H1 (cell line): ENCODE measurements around the gene GCSAML. TPM values are rescaled to one million over a fixed set of nuclear protein-coding genes. Genes with fewer than 3 reads are reported as not detected.
A peak's percentile ranks its signal among the peaks of the same experiment; 100 is the strongest.

ENCODE experiments used
- CTCF ChIA-PET: fragments of 300-600 bp; sonication (Branson Sonifier 250); formaldehyde crosslinking; loops from one replicate; lab custom pipeline; 2021; ENCODE audit not compliant: partially characterized antibody; lab: Charles Lee
- POLR2A ChIA-PET: fragments of 300-600 bp; sonication (Branson Sonifier 250); formaldehyde crosslinking; loops from one replicate; lab custom pipeline; 2021; ENCODE audit warnings: inconsistent platforms; ENCODE audit not compliant: partially characterized antibody; lab: Charles Lee
- DNase-seq, 2 experiments: peaks; one replicate each; pipeline versions ENCODE4 v3.0.0 to v3.0.0-alpha.2; 2010 to 2022; ENCODE audit warnings: low spot score in 2 of 2, low read depth in 1 of 2, mixed read lengths in 1 of 2
- FAIRE-seq: peaks from 2 replicates; lab custom pipeline; 2011; peaks lifted over from hg19 to GRCh38; lab: Jason Lieb, UNC
- H2AFZ ChIP-seq: 2 replicates; pipeline ENCODE4 v1.8.1; 2012; ENCODE audit warnings: low read length, inconsistent platforms
- H2AK5ac ChIP-seq: 2 replicates; pipeline ENCODE4 v1.6.1; 2013; ENCODE audit warnings: low read depth, low read length
- H2BK120ac ChIP-seq: replicated peaks from 2 replicates; pipeline ENCODE3; 2013; ENCODE audit warnings: low read depth, low read length, inconsistent platforms
- H2BK12ac ChIP-seq: 2 replicates; pipeline ENCODE4 v1.6.1; 2013; ENCODE audit warnings: low read depth, low read length
- H2BK15ac ChIP-seq: 2 replicates; pipeline ENCODE4 v1.6.1; 2013; ENCODE audit warnings: low read length
- H2BK20ac ChIP-seq: 2 replicates; pipeline ENCODE4 v1.6.1; 2013; ENCODE audit warnings: low read length
- H2BK5ac ChIP-seq: 2 replicates; pipeline ENCODE4 v1.6.1; 2013; ENCODE audit warnings: low read depth, low read length
- H3K14ac ChIP-seq: 2 replicates; pipeline ENCODE4 v1.6.1; 2013; ENCODE audit warnings: inconsistent platforms; ENCODE audit not compliant: insufficient read length
- H3K18ac ChIP-seq: 2 replicates; pipeline ENCODE4 v1.6.1; 2013; ENCODE audit warnings: low read length; ENCODE audit errors: extremely low read depth
- H3K23ac ChIP-seq: 2 replicates; pipeline ENCODE4 v1.6.1; 2013; ENCODE audit warnings: inconsistent platforms; ENCODE audit not compliant: insufficient read length
- H3K23me2 ChIP-seq: 2 replicates; pipeline ENCODE4 v1.6.1; 2013; ENCODE audit warnings: low read depth, low read length
- H3K27ac ChIP-seq: 2 replicates; pipeline ENCODE4 v1.6.1; 2011; ENCODE audit warnings: low read depth, low read length, inconsistent platforms
- H3K27me3 ChIP-seq, 4 experiments: replicated peaks in 1 of 4; 1 replicate in 1 of 4; 2 replicates in 3 of 4; pipeline versions ENCODE4 v1.6.1 to v1.8.1; 2011 to 2013; ENCODE audit warnings: low read length in 3 of 4, mild to moderate bottlenecking in 3 of 4, inconsistent platforms in 2 of 4, mixed read lengths in 2 of 4, moderate library complexity in 1 of 4; ENCODE audit not compliant: control insufficient read depth in 3 of 4, insufficient read depth in 3 of 4; ENCODE audit errors: extremely low read depth in 1 of 4
- H3K36me3 ChIP-seq, 4 experiments: 2 replicates each; pipeline versions ENCODE4 v1.6.1 to v1.8.1; 2011 to 2013; ENCODE audit warnings: mild to moderate bottlenecking in 4 of 4, low read length in 3 of 4, moderate library complexity in 2 of 4, control low read depth in 1 of 4, inconsistent platforms in 1 of 4; ENCODE audit not compliant: insufficient read depth in 4 of 4, control insufficient read depth in 2 of 4
- H3K4ac ChIP-seq: replicated peaks from 2 replicates; pipeline ENCODE3; 2013; ENCODE audit warnings: low read length, low read depth, mixed read lengths, inconsistent platforms; ENCODE audit not compliant: insufficient read length
- H3K4me1 ChIP-seq, 4 experiments: replicated peaks in 1 of 4; 1 replicate in 1 of 4; 2 replicates in 3 of 4; pipeline versions ENCODE4 v1.6.1 to v1.8.1; 2011 to 2013; ENCODE audit warnings: low read length in 3 of 4, inconsistent platforms in 2 of 4, mixed read lengths in 1 of 4; ENCODE audit not compliant: insufficient read depth in 4 of 4, control insufficient read depth in 3 of 4
- H3K4me2 ChIP-seq, 2 experiments: 2 replicates each; pipeline versions ENCODE4 v1.6.1 to v1.8.1; 2011 to 2013; ENCODE audit warnings: low read depth in 2 of 2, low read length in 2 of 2, control low read depth in 1 of 2, inconsistent platforms in 1 of 2, mild to moderate bottlenecking in 1 of 2; ENCODE audit not compliant: insufficient read depth in 1 of 2
- H3K4me3 ChIP-seq, 4 experiments: fragments of 200-600, 300-600 bp in 1 of 4; sonication (generic), shearing (Covaris generic), sonication (Bioruptor Twin) in 1 of 4; 2 replicates each; pipeline versions ENCODE4 v1.5.1 to v1.8.1; 2011 to 2016; ENCODE audit warnings: low read length in 4 of 4, low read depth in 3 of 4, control low read depth in 2 of 4, inconsistent platforms in 2 of 4, mild to moderate bottlenecking in 2 of 4, mixed read lengths in 1 of 4, moderate library complexity in 1 of 4; ENCODE audit not compliant: insufficient read depth in 2 of 4; ENCODE audit errors: extremely low read depth in 1 of 4
- H3K56ac ChIP-seq: replicated peaks from 2 replicates; pipeline ENCODE3; 2013; ENCODE audit warnings: low read depth, mild to moderate bottlenecking, mixed read lengths, low read length, inconsistent platforms; ENCODE audit not compliant: insufficient read length
- H3K79me1 ChIP-seq: 2 replicates; pipeline ENCODE4 v1.6.1; 2013; ENCODE audit warnings: low read depth, low read length, control low read depth
- H3K79me2 ChIP-seq, 2 experiments: 2 replicates each; pipeline versions ENCODE4 v1.6.1 to v1.8.1; 2012 to 2013; ENCODE audit warnings: low read length in 2 of 2, mild to moderate bottlenecking in 2 of 2, inconsistent platforms in 1 of 2; ENCODE audit not compliant: insufficient read depth in 2 of 2, control insufficient read depth in 1 of 2
- H3K9ac ChIP-seq, 4 experiments: replicated peaks in 1 of 4; 1 replicate in 1 of 4; 2 replicates in 3 of 4; pipeline versions ENCODE4 v1.6.1 to v1.8.1; 2011 to 2013; ENCODE audit warnings: low read depth in 3 of 4, low read length in 3 of 4, control low read depth in 2 of 4, mild to moderate bottlenecking in 2 of 4, moderate library complexity in 2 of 4, inconsistent platforms in 1 of 4; ENCODE audit errors: extremely low read depth in 1 of 4
- H3K9me3 ChIP-seq, 2 experiments: 2 replicates each; pipeline versions ENCODE4 v1.6.1 to v1.8.1; 2012 to 2013; ENCODE audit warnings: mild to moderate bottlenecking in 2 of 2, moderate library complexity in 2 of 2, control low read depth in 1 of 2, inconsistent platforms in 1 of 2, low read depth in 1 of 2, low read length in 1 of 2, mixed read lengths in 1 of 2; ENCODE audit not compliant: insufficient read depth in 2 of 2
- H4K20me1 ChIP-seq, 2 experiments: replicated peaks in 1 of 2; 2 replicates each; pipeline versions ENCODE3 to v1.8.1; 2011 to 2013; ENCODE audit warnings: inconsistent platforms in 2 of 2, low read length in 2 of 2, mild to moderate bottlenecking in 1 of 2; ENCODE audit not compliant: insufficient read depth in 2 of 2, control insufficient read depth in 1 of 2
- H4K5ac ChIP-seq: 2 replicates; pipeline ENCODE4 v1.6.1; 2013; ENCODE audit warnings: low read length, low read depth, mixed read lengths, inconsistent platforms; ENCODE audit not compliant: insufficient read length
- H4K8ac ChIP-seq: 2 replicates; pipeline ENCODE4 v1.8.0; 2013; ENCODE audit warnings: mild to moderate bottlenecking, moderate library complexity, low read length, inconsistent platforms; ENCODE audit not compliant: insufficient read depth; ENCODE audit errors: extremely low read depth
- H4K91ac ChIP-seq: replicated peaks from 2 replicates; pipeline ENCODE3; 2013; ENCODE audit warnings: low read length, mixed read lengths, inconsistent platforms; ENCODE audit not compliant: insufficient read length
- ATF3 ChIP-seq: IDR thresholded peaks from 2 replicates; pipeline ENCODE4 v1.6.1; 2011; ENCODE audit warnings: low read depth, mild to moderate bottlenecking, low read length; ENCODE audit not compliant: insufficient read depth
- BACH1 ChIP-seq: IDR thresholded peaks from 2 replicates; pipeline ENCODE4 v1.6.1; 2012; ENCODE audit warnings: low read length, improper control_type of control experiment
- BCL11A ChIP-seq, 2 experiments: IDR thresholded peaks; one replicate each; pipeline ENCODE4 v1.6.1; 2011; ENCODE audit warnings: low read depth in 2 of 2, low read length in 2 of 2, mild to moderate bottlenecking in 2 of 2
- CBX5 ChIP-seq: fragments of 300-800, 300-1000 bp; sonication (generic); IDR thresholded peaks from 2 replicates; pipeline ENCODE4 v1.7.1; 2016; ENCODE audit warnings: antibody characterized with exemption, low read length, low read depth
- CHD1 ChIP-seq: IDR thresholded peaks from 2 replicates; pipeline ENCODE4 v1.6.1; 2012; ENCODE audit warnings: low read depth, low read length, improper control_type of control experiment
- EGR1 ChIP-seq: IDR thresholded peaks from 2 replicates; pipeline ENCODE4 v1.6.1; 2011; ENCODE audit warnings: low read depth, low read length, borderline replicate concordance
- FOSL1 ChIP-seq: IDR thresholded peaks from 2 replicates; pipeline ENCODE4 v1.6.1; 2011; ENCODE audit warnings: mild to moderate bottlenecking, low read depth, low read length, moderate library complexity; ENCODE audit not compliant: insufficient read depth
- GTF2F1 ChIP-seq: IDR thresholded peaks from 2 replicates; pipeline ENCODE4 v1.6.1; 2012; ENCODE audit warnings: low read depth, low read length, improper control_type of control experiment, borderline replicate concordance
- HDAC2 ChIP-seq, 2 experiments: fragments of 300-600 bp in 1 of 2; sonication (generic) in 1 of 2; IDR thresholded peaks; 2 replicates each; pipeline ENCODE4 v1.6.1; 2011 to 2012; ENCODE audit warnings: low read depth in 2 of 2, low read length in 2 of 2, mild to moderate bottlenecking in 2 of 2, moderate library complexity in 2 of 2, borderline replicate concordance in 1 of 2, inconsistent platforms in 1 of 2
- JUN ChIP-seq: IDR thresholded peaks from 2 replicates; pipeline ENCODE4 v1.6.1; 2011; ENCODE audit warnings: low read depth, mild to moderate bottlenecking, improper control_type of control experiment, low read length
- RXRA ChIP-seq: IDR thresholded peaks from 2 replicates; pipeline ENCODE4 v1.6.1; 2011; ENCODE audit warnings: low read depth, mild to moderate bottlenecking, low read length, moderate library complexity; ENCODE audit not compliant: insufficient read depth
- SP1 ChIP-seq: IDR thresholded peaks from 2 replicates; pipeline ENCODE4 v1.6.1; 2011; ENCODE audit warnings: low read depth, low read length
- WGBS, 2 experiments: shearing (Covaris generic) in 1 of 2; methylation state at CpG; one replicate each; pipeline versions ENCODE4 v1.1.6 to v1.1.7; 2013 to 2015; ENCODE audit warnings: low lambda C conversion rate in 2 of 2, mixed read lengths in 2 of 2, inconsistent platforms in 1 of 2, low coverage in 1 of 2, missing lambda C conversion rate in 1 of 2; ENCODE audit not compliant: insufficient replicate concordance in 2 of 2, insufficient coverage in 1 of 2, insufficient read length in 1 of 2; ENCODE audit errors: extremely low coverage in 1 of 2, missing lambda C conversion rate in 1 of 2; 5-methylcytosine and 5-hydroxymethylcytosine counted together
- polyA plus RNA-seq, 7 experiments: library from polyadenylated mRNA; depleted of rRNA in 3 of 7; stranded (reverse) in 5 of 7; unstranded in 2 of 7; fragments of >200 nt in 5 of 7; fragments of 200-250 nt in 2 of 7; gene quantifications; 1 replicate in 5 of 7; 2 replicates in 1 of 7; 4 replicates in 1 of 7; pipeline versions ENCODE4 v1.2.1 to v1.2.3, GENCODE V29; 2011 to 2013; ENCODE audit warnings: missing spikeins in 2 of 7, mixed read lengths in 2 of 7
- total RNA-seq: library from RNA; stranded (reverse); fragmentation: NEBNext Ultra II Directional; extraction: Animal tissue kit (Norgen Biotek cat#: 25700); gene quantifications from 2 replicates; pipeline ENCODE4 v1.2.1, GENCODE V29; 2021

GCSAML gene
- total and polyA plus RNA-seq, 2 of the 8 experiments (the other 6 are each of a cell fraction or from before 2014, with no cell fraction given), result not detected

- Histone ChIP-seq H3K9me3 (peaks cover 33 to 37% of the 10 kb centered on the region in 2 experiments; a peak in 3 of 4 replicates), H3K56ac (no peak overlapping the region), H3K27me3 (no peaks in the 10 kb centered on the region), H2AFZ (no peak overlapping the region), H2BK5ac (no peak overlapping the region), H3K79me2 (no peaks in the 10 kb centered on the region), H2AK5ac (no peak overlapping the region), H3K4me3 (no peak overlapping the region), H4K20me1 (no peaks in the 10 kb centered on the region), H2BK120ac (no peak overlapping the region), H3K9ac (no peak overlapping the region), H3K36me3 (no peaks in the 10 kb centered on the region), H3K4me2 (no peak overlapping the region), H3K4me1 (no peaks in the 10 kb centered on the region; a peak in 1 of 7 replicates), H2BK12ac (no peak overlapping the region), H3K14ac (no peak overlapping the region), H4K8ac (no peak overlapping the region), H2BK20ac (no peak overlapping the region), H3K23me2 (no peaks in the 10 kb centered on the region), H3K18ac (no peak overlapping the region), H3K23ac (no peak overlapping the region), H3K27ac (no peak overlapping the region), H4K91ac (no peak overlapping the region), H4K5ac (no peak overlapping the region), H2BK15ac (no peak overlapping the region), H3K79me1 (no peaks in the 10 kb centered on the region), H3K4ac (peak overlapping the region; percentile 25)
- TF ChIP-seq CBX5, result no peak
- no peak for TF ChIP-seq JUN
- no peak for TF ChIP-seq RXRA
- TF ChIP-seq ATF3, result no peak
- TF ChIP-seq SP1, result no peak
- TF ChIP-seq GTF2F1, result no peak
- TF ChIP-seq EGR1, result no peak
- no peak for TF ChIP-seq BACH1
- no peak for TF ChIP-seq FOSL1
- no peak for TF ChIP-seq CHD1
- no peak for TF ChIP-seq HDAC2 (IDR thresholded peaks at IDR 0.05; ENCODE audit: borderline replicate concordance in 1 of 2, low read depth in 2 of 2, low read length in 2 of 2)
- no peak for TF ChIP-seq BCL11A (IDR thresholded peaks at IDR 0.05; ENCODE audit: low read depth in 2 of 2, low read length in 2 of 2)
- FAIRE-seq, result no peak
- DNase-seq, result no peak
- POLR2A ChIA-PET, result no interaction called here
- CTCF ChIA-PET, result no interaction called here
- 76% methylated on average over 6 of the region's 6 CpGs; no CpG with 5 or more reads in 1 of the 2 experiments for WGBS, 2 experiments
Observed at GRCh38 chr1:247539215-247539614, 9.7 kb upstream of the GCSAML start.
